ENCODE measurements around the gene ADAMTSL1. TPM values are rescaled to one million over a fixed set of nuclear protein-coding genes. Genes with fewer than 3 reads are reported as not detected.
"Not testable (repeated sequence)": the region's sequence is repeated elsewhere in the genome, so short reads cannot be mapped to it uniquely, and the experiment has no call there.

Gene ADAMTSL1
- total RNA-seq, 1 experiment from 2014 or later = 0.95 TPM

- H3K4me3 ChIP-seq = no peak overlapping the region
- H3K4me1 ChIP-seq (replicated peaks) = no peaks in the 10 kb centered on the region
- no peak overlapping the region for H3K27ac ChIP-seq
- no peaks in the 10 kb centered on the region for H3K36me3 ChIP-seq
- H3K27me3 ChIP-seq (replicated peaks) = no peaks in the 10 kb centered on the region
- DNase-seq (ENCODE audit: low read depth in 1 of 2, low spot score in 2 of 2) = no peak
- H3K9me3 ChIP-seq (replicated peaks) = no peaks in the 10 kb centered on the region
Measured at GRCh38 chr9:18869725-18870124, 395.8 kb downstream of the ADAMTSL1 start.

GRCh38 chr9:18874069-18874468 is 400.1 kb downstream of the ADAMTSL1 start:
- no peaks in the 10 kb centered on the region for H3K27me3 ChIP-seq (replicated peaks)
- no peak for DNase-seq (ENCODE audit: low read depth in 1 of 2, low spot score in 2 of 2)
- no peaks in the 10 kb centered on the region for H3K4me1 ChIP-seq (replicated peaks)
- no peak overlapping the region for H3K4me3 ChIP-seq
- no peaks in the 10 kb centered on the region for H3K9me3 ChIP-seq (replicated peaks)
- no peak overlapping the region for H3K27ac ChIP-seq
- H3K36me3 ChIP-seq = no peaks in the 10 kb centered on the region

- H3K27me3 ChIP-seq (replicated peaks); H3K36me3 ChIP-seq; H3K9me3 ChIP-seq (replicated peaks); H3K4me3 ChIP-seq; H3K4me1 ChIP-seq (replicated peaks); H3K27ac ChIP-seq; DNase-seq (ENCODE audit: low read depth in 1 of 2, low spot score in 2 of 2): not testable (repeated sequence)
Measured at GRCh38 chr9:18874990-18875389, 401.0 kb downstream of the ADAMTSL1 start.

GRCh38 chr9:18877984-18878383 is 404.0 kb downstream of the ADAMTSL1 start:
- Histone ChIP-seq H3K27me3 (replicated peaks) (no peaks in the 10 kb centered on the region), H3K27ac (no peak overlapping the region), H3K9me3 (replicated peaks) (no peaks in the 10 kb centered on the region), H3K36me3 (no peaks in the 10 kb centered on the region), H3K4me1 (replicated peaks) (no peaks in the 10 kb centered on the region), H3K4me3 (no peak overlapping the region)
- no peak for DNase-seq (ENCODE audit: low read depth in 1 of 2, low spot score in 2 of 2)

GRCh38 chr9:18881758-18882157 is 407.8 kb downstream of the ADAMTSL1 start:
- Histone ChIP-seq H3K9me3 (replicated peaks) (no peaks in the 10 kb centered on the region), H3K36me3 (no peaks in the 10 kb centered on the region), H3K27ac (no peak overlapping the region), H3K27me3 (replicated peaks) (no peaks in the 10 kb centered on the region), H3K4me3 (no peak overlapping the region), H3K4me1 (replicated peaks) (no peaks in the 10 kb centered on the region)
- DNase-seq (ENCODE audit: low read depth in 1 of 2, low spot score in 2 of 2) = no peak

- Histone ChIP-seq H3K9me3 (replicated peaks) (no peaks in the 10 kb centered on the region), H3K27ac (no peak overlapping the region), H3K27me3 (replicated peaks) (no peaks in the 10 kb centered on the region), H3K4me3 (no peak overlapping the region), H3K4me1 (replicated peaks) (no peaks in the 10 kb centered on the region), H3K36me3 (no peaks in the 10 kb centered on the region)
- no peak for DNase-seq (ENCODE audit: low read depth in 1 of 2, low spot score in 2 of 2)
Measured at GRCh38 chr9:18887546-18887945, 413.6 kb downstream of the ADAMTSL1 start.

- Histone ChIP-seq H3K9me3 (replicated peaks) (no peaks in the 10 kb centered on the region), H3K4me3 (no peak overlapping the region), H3K27me3 (replicated peaks) (no peaks in the 10 kb centered on the region), H3K27ac (no peak overlapping the region), H3K4me1 (replicated peaks) (no peaks in the 10 kb centered on the region), H3K36me3 (no peaks in the 10 kb centered on the region)
- no peak for DNase-seq (ENCODE audit: low read depth in 1 of 2, low spot score in 2 of 2)
Measured at GRCh38 chr9:18888290-18888689, 414.3 kb downstream of the ADAMTSL1 start.

GRCh38 chr9:18889550-18889949 is 415.6 kb downstream of the ADAMTSL1 start:
- Histone ChIP-seq H3K4me3 (no peak overlapping the region), H3K4me1 (replicated peaks) (no peaks in the 10 kb centered on the region), H3K36me3 (no peaks in the 10 kb centered on the region), H3K9me3 (replicated peaks) (no peaks in the 10 kb centered on the region), H3K27me3 (replicated peaks) (no peaks in the 10 kb centered on the region), H3K27ac (no peak overlapping the region)
- DNase-seq (ENCODE audit: low read depth in 1 of 2, low spot score in 2 of 2) = no peak

- Histone ChIP-seq H3K27me3 (replicated peaks) (no peaks in the 10 kb centered on the region), H3K9me3 (replicated peaks) (no peaks in the 10 kb centered on the region), H3K36me3 (no peaks in the 10 kb centered on the region), H3K27ac (no peak overlapping the region), H3K4me3 (no peak overlapping the region), H3K4me1 (replicated peaks) (no peaks in the 10 kb centered on the region)
- no peak for DNase-seq (ENCODE audit: low read depth in 1 of 2, low spot score in 2 of 2)
Measured at GRCh38 chr9:18890372-18890771, 416.4 kb downstream of the ADAMTSL1 start.

- Histone ChIP-seq H3K36me3 (no peaks in the 10 kb centered on the region), H3K27ac (no peak overlapping the region), H3K9me3 (replicated peaks) (no peaks in the 10 kb centered on the region), H3K27me3 (replicated peaks) (no peaks in the 10 kb centered on the region), H3K4me1 (replicated peaks) (no peaks in the 10 kb centered on the region), H3K4me3 (no peak overlapping the region)
- DNase-seq (ENCODE audit: low read depth in 1 of 2, low spot score in 2 of 2) = no peak
Measured at GRCh38 chr9:18891946-18892670, 418.2 kb downstream of the ADAMTSL1 start.

GRCh38 chr9:18893046-18893445 is 419.1 kb downstream of the ADAMTSL1 start:
- no peak overlapping the region for H3K27ac ChIP-seq
- no peak for DNase-seq (ENCODE audit: low read depth in 1 of 2, low spot score in 2 of 2)
- no peaks in the 10 kb centered on the region for H3K27me3 ChIP-seq (replicated peaks)
- H3K4me3 ChIP-seq = no peak overlapping the region
- no peaks in the 10 kb centered on the region for H3K4me1 ChIP-seq (replicated peaks)
- no peaks in the 10 kb centered on the region for H3K36me3 ChIP-seq
- no peaks in the 10 kb centered on the region for H3K9me3 ChIP-seq (replicated peaks)

GRCh38 chr9:18893491-18893890 is 419.5 kb downstream of the ADAMTSL1 start:
- Histone ChIP-seq H3K27ac (no peak overlapping the region), H3K27me3 (replicated peaks) (no peaks in the 10 kb centered on the region), H3K36me3 (no peaks in the 10 kb centered on the region), H3K9me3 (replicated peaks) (no peaks in the 10 kb centered on the region), H3K4me3 (no peak overlapping the region), H3K4me1 (replicated peaks) (no peaks in the 10 kb centered on the region)
- DNase-seq (ENCODE audit: low read depth in 1 of 2, low spot score in 2 of 2) = no peak

- H3K27me3 ChIP-seq (replicated peaks) = no peaks in the 10 kb centered on the region
- no peak for DNase-seq (ENCODE audit: low read depth in 1 of 2, low spot score in 2 of 2)
- H3K36me3 ChIP-seq = no peaks in the 10 kb centered on the region
- H3K4me1 ChIP-seq (replicated peaks) = no peaks in the 10 kb centered on the region
- H3K27ac ChIP-seq = no peak overlapping the region
- H3K9me3 ChIP-seq (replicated peaks) = no peaks in the 10 kb centered on the region
- H3K4me3 ChIP-seq = no peak overlapping the region
Measured at GRCh38 chr9:18896004-18896403, 422.1 kb downstream of the ADAMTSL1 start.

GRCh38 chr9:18896531-18897179 is 422.7 kb downstream of the ADAMTSL1 start:
- Histone ChIP-seq H3K4me1 (replicated peaks) (no peaks in the 10 kb centered on the region), H3K36me3 (no peaks in the 10 kb centered on the region), H3K4me3 (no peak overlapping the region), H3K27ac (no peak overlapping the region), H3K27me3 (replicated peaks) (no peaks in the 10 kb centered on the region), H3K9me3 (replicated peaks) (no peaks in the 10 kb centered on the region)
- no peak for DNase-seq (ENCODE audit: low read depth in 1 of 2, low spot score in 2 of 2)

Data from SJSA1 (cell line).